SK-N-MC (cell line): ENCODE results near the gene DENND6A.

ENCODE experiments used
- DNase-seq: peaks from one replicate; pipeline ENCODE4 v3.0.0-alpha.2; 2011; ENCODE audit warnings: low read depth, low spot score
- H3K27ac ChIP-seq: fragments of 200-600 bp; sonication (generic); 2 replicates; pipeline ENCODE4 v1.5.1; 2016; ENCODE audit warnings: mixed run types
- H3K36me3 ChIP-seq: fragments of 200-600 bp; sonication (generic); 2 replicates; pipeline ENCODE4 v1.6.1; 2017; ENCODE audit warnings: antibody characterized with exemption, low read length, mixed read lengths; ENCODE audit not compliant: insufficient read depth
- H3K4me3 ChIP-seq: fragments of 200-600 bp; sonication (generic); 2 replicates; pipeline ENCODE4 v1.5.1; 2016
- H3K9ac ChIP-seq: fragments of 200-600 bp; sonication (generic); 2 replicates; pipeline ENCODE4 v1.8.0; 2017; ENCODE audit warnings: mixed run types, mixed read lengths; ENCODE audit not compliant: insufficient read length
- H3K9me3 ChIP-seq: fragments of 200-600 bp; sonication (generic); 2 replicates; pipeline ENCODE4 v1.6.1; 2017; ENCODE audit warnings: low read depth, mild to moderate bottlenecking, antibody characterized with exemption, low read length, moderate library complexity, mixed read lengths
- EZH2 ChIP-seq: fragments of 200-600 bp; sonication (generic); IDR thresholded peaks from one replicate; pipeline ENCODE4 v1.6.1; 2017; ENCODE audit warnings: antibody characterized with exemption
- FOXP2 ChIP-seq: optimal IDR thresholded peaks from 2 replicates; pipeline ENCODE3; 2011; ENCODE audit warnings: mild to moderate bottlenecking, moderate library complexity; ENCODE audit not compliant: insufficient read depth; ENCODE audit errors: extremely low read length, control extremely low read depth
- POLR2AphosphoS5 ChIP-seq: IDR thresholded peaks from 2 replicates; pipeline ENCODE4 v1.6.1; 2012; ENCODE audit warnings: mild to moderate bottlenecking, low read depth, low read length, borderline replicate concordance

Gene DENND6A

DNA sequence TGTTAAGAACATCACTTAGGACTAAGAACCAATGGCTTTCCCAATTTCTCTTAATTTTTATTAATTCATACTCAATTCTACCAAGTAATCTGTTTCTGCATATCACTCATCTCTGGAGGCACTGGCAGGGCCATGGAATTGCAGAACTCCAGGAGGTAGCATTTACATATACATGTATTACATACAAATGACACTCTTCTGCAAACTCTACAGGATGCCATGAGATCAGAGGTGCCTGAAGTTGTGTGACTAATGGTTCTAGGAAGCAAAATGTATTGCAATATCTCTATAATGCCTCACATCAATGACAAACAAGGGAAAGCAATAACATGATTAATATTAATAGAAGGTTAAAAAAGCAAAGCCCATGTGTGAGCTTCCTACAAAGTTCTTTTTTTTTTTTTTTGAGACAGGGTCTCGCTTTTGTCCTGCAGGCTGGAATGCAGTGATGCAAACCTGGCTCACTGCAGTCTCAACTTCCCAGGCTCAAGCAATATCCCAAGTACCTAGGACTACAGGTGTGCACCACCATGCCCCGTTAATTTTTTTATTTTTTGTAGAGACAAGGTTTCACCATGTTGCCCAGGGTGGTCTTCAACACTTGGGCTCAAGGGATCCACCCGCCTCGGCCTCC lies 33.0 kb downstream of the DENND6A start:
- no peak overlapping the region for H3K27ac ChIP-seq
- no peak overlapping the region for H3K4me3 ChIP-seq
- no peak for TF ChIP-seq EZH2
- TF ChIP-seq FOXP2, result no peak
- no peak for TF ChIP-seq POLR2AphosphoS5
- DNase-seq, result no peak
- no peaks in the 10 kb centered on the region; the same call in none of the 2 replicates for H3K36me3 ChIP-seq
- H3K9me3 ChIP-seq, result no peaks in the 10 kb centered on the region
- no peak overlapping the region for H3K9ac ChIP-seq

- Histone ChIP-seq H3K36me3 (peaks cover 6% of the 10 kb centered on the region), H3K27ac (no peak overlapping the region), H3K4me3 (no peak overlapping the region), H3K9me3 (no peaks in the 10 kb centered on the region), H3K9ac (no peak overlapping the region)
- no peak for TF ChIP-seq FOXP2
- TF ChIP-seq POLR2AphosphoS5, result no peak
- no peak for TF ChIP-seq EZH2
- no peak for DNase-seq
Measured at GRCh38 chr3:57659004-57659673, 33.7 kb downstream of the DENND6A start.

GRCh38 chr3:57658536-57658935 lies 34.3 kb downstream of the DENND6A start:
- Histone ChIP-seq H3K4me3 (no peak overlapping the region), H3K9ac (no peak overlapping the region), H3K9me3 (no peaks in the 10 kb centered on the region), H3K36me3 (peaks cover 8% of the 10 kb centered on the region), H3K27ac (no peak overlapping the region)
- no peak for TF ChIP-seq EZH2
- TF ChIP-seq FOXP2, result no peak
- DNase-seq, result no peak

- Histone ChIP-seq H3K36me3 (peaks cover 12% of the 10 kb centered on the region; the same call in 1 of the 2 replicates), H3K9ac (no peak overlapping the region)
- TF ChIP-seq POLR2AphosphoS5 (no peak), FOXP2 (no peak), EZH2 (no peak)
Measured at GRCh38 chr3:57655727-57656126, 37.1 kb downstream of the DENND6A start.

GRCh38 chr3:57654267-57654666 lies 38.6 kb downstream of the DENND6A start:
- TF ChIP-seq FOXP2 (no peak), EZH2 (no peak), POLR2AphosphoS5 (no peak)
- peaks cover 12% of the 10 kb centered on the region; the same call in 1 of the 2 replicates for H3K36me3 ChIP-seq

More at GRCh38 chr3:57655727-57656126, 37.1 kb downstream of the DENND6A start:
- no peak for DNase-seq
- no peak overlapping the region for H3K4me3 ChIP-seq
- no peak overlapping the region for H3K27ac ChIP-seq
- H3K9me3 ChIP-seq, result no peaks in the 10 kb centered on the region

DNA sequence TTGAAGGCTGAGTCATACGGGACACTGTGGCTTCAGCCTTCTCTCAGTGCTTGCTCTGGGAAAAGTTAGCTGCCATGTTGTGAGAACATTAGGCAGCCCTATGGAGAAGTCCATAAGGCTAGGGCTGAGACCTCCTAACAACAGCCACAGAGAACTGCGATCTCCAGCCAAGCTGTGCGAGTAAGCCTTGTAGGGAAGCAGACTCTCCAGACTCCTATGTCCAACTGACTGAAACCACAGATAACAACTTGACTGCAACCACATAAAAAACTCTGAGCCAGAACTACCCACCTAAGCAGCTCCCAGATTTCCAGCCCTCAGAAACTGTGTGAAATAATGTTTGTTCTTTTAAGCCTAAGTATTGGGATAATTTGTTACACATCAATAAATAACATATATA lies 40.7 kb downstream of the DENND6A start:
- Histone ChIP-seq H3K9me3 (no peaks in the 10 kb centered on the region), H3K27ac (no peak overlapping the region), H3K4me3 (no peak overlapping the region), H3K36me3 (peaks cover 12% of the 10 kb centered on the region; the same call in 1 of the 2 replicates), H3K9ac (no peak overlapping the region)
- TF ChIP-seq FOXP2 (no peak), EZH2 (no peak), POLR2AphosphoS5 (no peak)
- no peak for DNase-seq

More at GRCh38 chr3:57654267-57654666, 38.6 kb downstream of the DENND6A start:
- no peak overlapping the region for H3K27ac ChIP-seq
- H3K4me3 ChIP-seq, result no peak overlapping the region
- no peak overlapping the region for H3K9ac ChIP-seq
- no peak for DNase-seq
- H3K9me3 ChIP-seq, result no peaks in the 10 kb centered on the region

GRCh38 chr3:57647292-57647940 lies 45.5 kb downstream of the DENND6A start:
- H3K9ac ChIP-seq, result no peak overlapping the region
- no peaks in the 10 kb centered on the region for H3K9me3 ChIP-seq
- TF ChIP-seq FOXP2 (no peak), EZH2 (no peak), POLR2AphosphoS5 (no peak)
- H3K4me3 ChIP-seq, result no peak overlapping the region
- DNase-seq, result no peak
- H3K27ac ChIP-seq, result no peak overlapping the region
- peaks cover 13% of the 10 kb centered on the region; the same call in 1 of the 2 replicates for H3K36me3 ChIP-seq

GRCh38 chr3:57646723-57647122 lies 46.2 kb downstream of the DENND6A start:
- H3K36me3 ChIP-seq, result peaks cover 17% of the 10 kb centered on the region; the same call in 1 of the 2 replicates
- TF ChIP-seq FOXP2 (no peak), EZH2 (no peak)
- H3K27ac ChIP-seq, result no peak overlapping the region
- DNase-seq, result no peak
- H3K9me3 ChIP-seq, result no peaks in the 10 kb centered on the region
- H3K9ac ChIP-seq, result no peak overlapping the region
- H3K4me3 ChIP-seq, result no peak overlapping the region
